B cell (primary cell): ENCODE data around the gene PHEX.

Experiments used
- EZH2 ChIP-seq: IDR thresholded peaks from 2 replicates; pipeline ENCODE4 v1.6.1; 2012; ENCODE audit warnings: borderline replicate concordance, low read depth, mild to moderate bottlenecking, moderate library complexity, low read length; ENCODE audit not compliant: insufficient read depth, poor library complexity, severe bottlenecking
- TF ChIP-seq, protein P1 (sequence below): fragments of 200-600 bp; IDR thresholded peaks from one replicate; pipeline ENCODE4 v1.8.0; 2022; ENCODE audit warnings: antibody characterized with exemption, mild to moderate bottlenecking

DNA sequence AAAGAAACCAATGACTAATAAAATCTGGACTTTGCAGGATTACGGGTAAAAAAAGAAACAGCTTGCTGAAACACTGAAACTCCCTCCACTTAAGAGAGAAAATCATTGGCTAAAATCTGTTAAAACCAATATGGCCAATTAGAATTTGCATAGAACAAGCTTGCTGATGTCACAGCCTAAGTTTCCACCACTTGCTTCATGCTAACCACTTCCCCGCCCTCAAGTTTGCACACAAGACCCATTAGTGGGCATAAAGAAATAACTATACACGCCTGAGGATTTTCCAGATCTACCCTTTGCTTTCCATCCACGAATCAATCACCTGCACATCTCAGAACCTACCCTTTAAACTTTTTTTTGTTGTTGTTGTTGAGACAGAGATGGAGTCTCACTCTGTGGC lies 42.7 kb upstream of the PHEX start:
- TF ChIP-seq, protein P1, sequence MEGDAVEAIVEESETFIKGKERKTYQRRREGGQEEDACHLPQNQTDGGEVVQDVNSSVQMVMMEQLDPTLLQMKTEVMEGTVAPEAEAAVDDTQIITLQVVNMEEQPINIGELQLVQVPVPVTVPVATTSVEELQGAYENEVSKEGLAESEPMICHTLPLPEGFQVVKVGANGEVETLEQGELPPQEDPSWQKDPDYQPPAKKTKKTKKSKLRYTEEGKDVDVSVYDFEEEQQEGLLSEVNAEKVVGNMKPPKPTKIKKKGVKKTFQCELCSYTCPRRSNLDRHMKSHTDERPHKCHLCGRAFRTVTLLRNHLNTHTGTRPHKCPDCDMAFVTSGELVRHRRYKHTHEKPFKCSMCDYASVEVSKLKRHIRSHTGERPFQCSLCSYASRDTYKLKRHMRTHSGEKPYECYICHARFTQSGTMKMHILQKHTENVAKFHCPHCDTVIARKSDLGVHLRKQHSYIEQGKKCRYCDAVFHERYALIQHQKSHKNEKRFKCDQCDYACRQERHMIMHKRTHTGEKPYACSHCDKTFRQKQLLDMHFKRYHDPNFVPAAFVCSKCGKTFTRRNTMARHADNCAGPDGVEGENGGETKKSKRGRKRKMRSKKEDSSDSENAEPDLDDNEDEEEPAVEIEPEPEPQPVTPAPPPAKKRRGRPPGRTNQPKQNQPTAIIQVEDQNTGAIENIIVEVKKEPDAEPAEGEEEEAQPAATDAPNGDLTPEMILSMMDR: no peak
- TF ChIP-seq EZH2: no peak
